HL-60/S4 (cell line): ENCODE data around the gene PACSIN3.

ENCODE experiments used
- in situ Hi-C: fragments of 300-500 bp; cut with MboI; formaldehyde crosslinking; loops from 2 replicates; pipeline ENCODE4 v1.14.3; 2022; ENCODE audit warnings: low sequenced_read_pairs

Gene PACSIN3

DNA sequence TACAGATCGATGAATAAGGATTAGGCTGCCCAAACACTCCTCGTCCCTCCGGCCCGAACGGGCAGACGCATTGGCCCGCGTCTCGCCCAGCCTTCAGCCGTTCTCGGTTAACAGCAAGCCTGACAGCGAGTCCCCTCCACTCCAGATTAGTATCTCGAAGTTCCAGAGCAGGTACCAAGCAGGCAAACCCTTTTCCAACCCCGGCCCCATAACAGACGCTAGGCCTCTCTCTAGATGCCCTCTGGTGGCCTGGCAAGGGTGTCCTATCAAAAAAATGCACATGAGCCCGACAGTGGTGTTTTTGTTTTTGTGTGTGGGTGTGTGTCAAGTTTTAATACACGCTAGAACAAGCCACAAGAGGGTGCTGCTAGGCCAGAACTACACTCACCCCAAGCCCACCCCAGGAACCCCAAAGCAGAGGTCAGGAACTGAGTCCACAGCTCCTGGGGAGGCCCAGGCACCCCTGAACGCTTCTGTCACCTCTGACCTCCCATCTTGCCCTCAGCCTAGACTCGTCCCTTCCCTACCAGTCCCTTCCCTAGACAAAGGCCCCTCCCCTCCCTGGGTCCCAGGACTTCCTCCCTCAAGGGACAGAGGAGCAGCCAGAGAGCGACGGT is 8.9 kb downstream of the PACSIN3 start:
- in situ Hi-C loops: no loop called here

GRCh38 chr11:47176328-47177228 is 9.7 kb downstream of the PACSIN3 start, which contains the start of gene ARFGAP2:
Gene ARFGAP2 (minus strand): TSS chr11:47176879. CDS start chr11:47176853, 26 bp downstream.
- in situ Hi-C loops: no loop called here

- in situ Hi-C loops: no loop called here
Measured at GRCh38 chr11:47175746-47176327, 10.4 kb downstream of the PACSIN3 start.

GRCh38 chr11:47172740-47173336 is 13.4 kb downstream of the PACSIN3 start:
- in situ Hi-C loops: no loop called here

GRCh38 chr11:47171856-47172255 is 14.4 kb downstream of the PACSIN3 start:
- in situ Hi-C loops: no loop called here

DNA sequence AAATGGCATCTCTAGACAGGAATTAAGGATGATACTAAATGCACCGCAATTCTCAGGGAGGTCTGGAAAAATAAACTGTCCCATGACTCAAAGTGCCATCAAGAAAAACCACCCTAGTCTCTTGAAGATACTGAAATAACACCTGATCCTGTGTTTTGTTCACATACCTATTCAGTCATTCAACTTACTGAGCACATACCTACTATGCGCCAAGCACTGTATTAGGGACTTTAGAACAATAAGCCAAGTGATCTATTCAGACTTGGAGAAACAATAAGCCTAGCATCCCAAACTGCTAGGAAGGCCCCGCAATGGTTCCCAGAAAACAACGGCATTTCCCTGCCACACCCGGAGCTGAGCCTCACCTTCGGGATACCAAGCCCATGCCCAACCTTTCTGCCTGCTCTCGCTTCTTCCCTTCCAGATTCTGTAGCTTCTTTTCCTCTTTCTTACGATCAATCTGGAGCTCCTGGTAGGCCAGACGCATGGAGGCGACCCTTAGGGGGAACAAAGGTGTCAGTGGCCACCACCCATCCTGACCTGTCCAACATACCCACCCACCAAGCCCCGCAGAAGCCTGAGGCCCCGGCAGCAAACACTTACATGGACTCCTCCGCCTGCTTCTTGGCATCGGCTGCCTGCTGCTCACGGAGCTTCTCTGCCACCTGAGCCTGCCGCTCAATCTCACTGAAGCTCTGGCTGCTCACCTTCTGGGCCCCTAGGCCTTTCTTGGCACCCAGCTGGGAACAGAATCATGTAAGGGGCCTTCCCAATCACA is 15.0 kb downstream of the PACSIN3 start:
- in situ Hi-C loops: no loop called here

- in situ Hi-C loops: no loop called here
Measured at GRCh38 chr11:47166368-47166767, 19.9 kb downstream of the PACSIN3 start.

DNA sequence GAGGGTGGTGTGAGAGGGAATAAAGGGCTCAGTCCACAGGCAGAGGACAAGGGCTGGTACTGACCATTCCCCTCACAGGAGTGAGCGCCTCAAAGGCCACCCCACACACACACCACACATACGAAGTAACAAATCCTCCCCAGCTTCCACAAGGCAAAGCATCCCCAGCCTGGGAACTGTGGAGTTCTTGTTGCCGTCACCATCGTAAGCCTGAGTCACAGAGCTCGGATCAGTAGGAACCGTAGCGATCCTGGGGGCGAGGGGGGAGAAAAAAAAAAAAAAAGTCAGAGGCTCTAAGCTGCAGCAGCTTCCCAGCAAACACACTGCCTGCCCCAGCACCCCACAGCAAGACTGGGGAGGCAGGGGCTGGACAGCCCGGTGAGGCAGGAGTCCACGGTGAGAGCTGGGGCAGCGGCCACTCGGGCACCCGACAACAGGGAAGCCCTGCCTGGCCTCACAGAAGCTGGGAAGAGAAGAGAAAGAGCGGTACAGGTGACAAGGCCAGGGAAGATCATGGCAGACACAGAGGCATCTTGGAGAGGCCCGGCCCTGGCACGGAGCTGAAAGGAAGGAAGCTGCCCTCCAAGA is 20.9 kb downstream of the PACSIN3 start:
- in situ Hi-C loops: no loop called here

- in situ Hi-C loops: no loop called here
Measured at GRCh38 chr11:47164321-47164720, 21.9 kb downstream of the PACSIN3 start.

GRCh38 chr11:47163898-47164297 is 22.3 kb downstream of the PACSIN3 start:
- in situ Hi-C loops: no loop called here

GRCh38 chr11:47163193-47163592 is 23.0 kb downstream of the PACSIN3 start:
- in situ Hi-C loops: no loop called here

DNA sequence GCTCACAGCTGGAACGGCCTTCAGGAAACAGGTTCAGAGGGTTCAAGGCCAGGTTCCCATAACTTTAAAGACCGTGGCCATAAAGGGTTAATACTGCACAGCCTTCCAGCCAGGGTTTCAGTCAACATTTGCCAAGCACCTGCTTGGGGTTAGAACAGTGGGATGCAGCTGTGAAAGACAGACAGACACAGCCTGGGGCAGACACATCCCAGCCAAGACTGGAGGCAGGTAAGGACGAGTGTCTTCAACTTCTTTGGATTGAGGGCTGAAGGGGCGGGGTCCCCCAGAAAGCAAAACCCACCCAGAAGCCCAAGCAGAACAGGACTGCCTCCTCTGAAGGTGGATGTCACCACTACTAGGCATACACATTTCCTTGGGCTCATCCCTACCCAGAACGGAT is 23.8 kb downstream of the PACSIN3 start:
- in situ Hi-C loops: no loop called here

DNA sequence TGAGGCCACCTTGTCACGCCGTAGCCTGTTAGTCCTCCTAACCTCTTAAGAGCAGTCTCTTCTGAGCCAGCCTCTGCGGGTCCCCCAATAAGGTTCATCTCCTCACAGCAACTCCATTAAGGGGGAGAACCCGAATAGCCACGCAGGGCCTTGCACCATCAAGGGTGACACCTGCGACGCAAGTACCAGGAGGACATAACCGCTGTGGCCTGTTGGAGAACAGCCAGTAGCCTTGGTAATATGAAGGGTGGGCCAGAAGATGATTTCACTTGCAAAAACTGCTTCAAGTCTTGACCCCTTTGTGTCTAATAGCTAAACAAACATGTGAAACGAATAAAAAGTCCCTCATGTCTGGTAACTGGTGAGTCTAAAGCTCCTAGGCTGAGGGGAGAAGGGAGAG is 24.3 kb downstream of the PACSIN3 start:
- in situ Hi-C loops: no loop called here

DNA sequence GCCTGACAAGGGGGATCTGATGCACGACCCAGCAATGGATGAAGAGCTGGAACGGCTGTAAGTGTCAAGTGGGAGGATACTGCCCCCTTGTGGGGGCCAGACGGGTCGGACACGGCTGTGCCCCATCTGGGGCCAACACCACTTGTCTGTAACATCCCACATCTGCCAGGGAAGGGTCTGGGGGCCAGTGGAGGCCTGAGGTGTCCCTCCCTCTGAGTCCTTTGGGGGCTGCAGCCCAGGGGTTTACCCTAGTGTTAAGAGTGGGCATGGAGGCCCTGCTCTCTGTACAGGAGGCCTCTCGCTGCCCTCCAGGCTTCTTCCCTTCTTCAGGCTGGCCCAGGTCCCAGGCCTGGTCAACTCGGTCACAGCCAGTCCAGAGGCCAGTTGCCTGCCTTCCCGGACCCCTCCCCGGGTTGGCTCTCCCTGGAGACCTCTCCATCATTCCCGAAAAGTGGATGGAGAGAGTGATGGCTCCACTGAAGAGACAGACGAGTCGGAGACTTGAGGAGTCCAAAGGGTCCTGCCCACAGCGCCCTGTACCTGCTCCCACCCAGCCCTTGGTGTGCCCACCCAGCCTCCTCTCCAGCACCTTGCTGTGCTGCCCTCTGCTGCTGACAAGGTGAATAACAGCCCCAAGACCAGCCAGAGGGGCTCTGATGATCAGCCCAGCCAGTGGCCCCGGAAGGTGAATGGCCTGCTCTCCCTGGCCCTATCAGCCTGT is 24.9 kb downstream of the PACSIN3 start:
- in situ Hi-C loops: no loop called here

DNA sequence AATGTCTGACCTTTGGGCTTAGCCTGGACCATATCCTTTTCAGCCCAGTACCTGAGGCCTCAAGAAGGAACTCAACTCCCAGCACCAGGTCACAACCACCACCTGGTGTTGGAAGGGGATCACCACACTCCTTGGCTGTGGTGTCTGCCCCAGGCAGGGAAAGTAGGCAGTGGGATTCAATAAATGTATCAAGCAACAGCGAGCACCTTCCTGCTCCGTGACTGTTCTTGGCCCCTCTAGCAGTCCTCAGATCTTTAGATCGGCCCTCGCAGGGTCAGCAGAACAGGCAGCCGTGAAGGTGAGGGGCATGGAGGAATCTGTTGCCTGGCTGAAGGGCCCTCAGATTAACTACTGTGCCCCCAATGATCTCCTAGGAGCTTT is 25.5 kb downstream of the PACSIN3 start:
- in situ Hi-C loops: no loop called here

GRCh38 chr11:47158242-47158641 is 28.0 kb downstream of the PACSIN3 start:
- in situ Hi-C loops: loop anchor here (10.0 kb wide), 2 partner anchors 243 to 273 kb away; partner anchors contain the start of gene LRP4

DNA sequence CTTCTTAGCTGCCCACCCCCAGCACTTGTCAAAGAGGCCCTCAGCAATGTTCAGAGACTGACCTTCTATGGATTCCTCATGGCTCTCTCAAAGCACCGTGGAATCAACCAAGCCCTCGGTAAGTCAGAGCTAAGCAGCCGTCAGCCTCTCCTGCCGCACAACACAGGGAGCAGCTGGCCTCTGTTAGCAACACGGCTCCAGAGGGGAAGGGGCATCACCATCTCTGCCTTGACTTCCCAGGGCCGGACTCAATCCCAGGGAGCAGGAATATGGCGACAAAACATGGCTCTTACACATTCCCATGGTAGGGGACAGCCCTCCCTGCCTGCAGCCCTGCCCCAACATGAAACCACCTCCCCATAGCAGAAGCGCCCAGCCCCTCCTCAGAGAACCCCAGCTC is 28.4 kb downstream of the PACSIN3 start:
- in situ Hi-C loops: loop anchor here (10.0 kb wide), 2 partner anchors 243 to 273 kb away; partner anchors contain the start of gene LRP4

DNA sequence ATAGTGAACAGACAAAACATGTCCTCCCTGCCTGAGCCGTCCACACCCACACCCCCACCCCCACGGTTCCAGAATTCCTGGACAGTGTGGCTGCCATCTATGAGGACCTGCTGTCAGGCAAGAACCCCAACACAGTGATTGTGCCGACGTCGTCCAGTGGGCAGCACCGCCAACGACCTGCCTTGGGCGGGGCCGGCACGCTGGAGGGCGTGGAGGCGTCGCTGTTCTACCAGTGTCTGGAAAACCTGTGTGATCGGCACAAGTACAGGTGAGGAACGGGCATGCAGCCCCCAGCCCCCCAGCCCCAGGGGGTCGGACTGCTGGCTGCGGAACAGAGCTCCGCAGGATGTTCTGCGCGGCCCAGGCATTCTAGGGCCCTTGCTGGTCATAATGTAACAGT is 29.3 kb downstream of the PACSIN3 start:
- in situ Hi-C loops: loop anchor here (10.0 kb wide), 2 partner anchors 242 to 272 kb away; partner anchors contain the start of gene LRP4

GRCh38 chr11:47156333-47156732 is 29.9 kb downstream of the PACSIN3 start:
- in situ Hi-C loops: loop anchor here (10.0 kb wide), 2 partner anchors 242 to 272 kb away; partner anchors contain the start of gene LRP4
